ENCODE data around the gene CLASP1.
"Not testable (repeated sequence)": the region's sequence is repeated elsewhere in the genome, so short reads cannot be mapped to it uniquely, and the experiment has no call there.

CLASP1 gene

GRCh38 chr2:121663434-121663833 lies 14.2 kb upstream of the CLASP1 start:
- no peak overlapping the region for H3K4me3 ChIP-seq (ENCODE audit: low read depth, low read length)

GRCh38 chr2:121662656-121663055 lies 13.4 kb upstream of the CLASP1 start:
- H3K4me3 ChIP-seq (ENCODE audit: low read depth, low read length): no peak overlapping the region

- H3K4me3 ChIP-seq (ENCODE audit: low read depth, low read length): no peak overlapping the region
These were observed 10.7 kb upstream of the CLASP1 start for GRCh38 chr2:121659933-121660332.

- H3K4me3 ChIP-seq (ENCODE audit: low read depth, low read length): not testable (repeated sequence)
These were observed 9.1 kb upstream of the CLASP1 start for GRCh38 chr2:121658393-121658792.

- no peak overlapping the region for H3K4me3 ChIP-seq (ENCODE audit: low read depth, low read length)
These were observed 3.8 kb upstream of the CLASP1 start for GRCh38 chr2:121653035-121653434.

- H3K4me3 ChIP-seq (ENCODE audit: low read depth, low read length): peak overlapping the region; percentile 88
These were observed 1.2 kb upstream of the CLASP1 start for GRCh38 chr2:121650315-121650930.

GRCh38 chr2:121649596-121650314 lies 493 bp upstream of the CLASP1 start:
- peak overlapping the region; percentile 88 for H3K4me3 ChIP-seq (ENCODE audit: low read depth, low read length)

GRCh38 chr2:121648206-121649148 lies 785 bp downstream of the CLASP1 start:
- H3K4me3 ChIP-seq (ENCODE audit: low read depth, low read length): peak overlapping the region; percentile 88

- peak overlapping the region; percentile 88 for H3K4me3 ChIP-seq (ENCODE audit: low read depth, low read length)
These were observed 1.9 kb downstream of the CLASP1 start for GRCh38 chr2:121647396-121647795.

GRCh38 chr2:121644715-121645114 lies 4.5 kb downstream of the CLASP1 start:
- H3K4me3 ChIP-seq (ENCODE audit: low read depth, low read length): no peak overlapping the region

- no peak overlapping the region for H3K4me3 ChIP-seq (ENCODE audit: low read depth, low read length)
These were observed 5.4 kb downstream of the CLASP1 start for GRCh38 chr2:121643877-121644276.

GRCh38 chr2:121640380-121641316 lies 8.6 kb downstream of the CLASP1 start:
- no peak overlapping the region for H3K4me3 ChIP-seq (ENCODE audit: low read depth, low read length)

GRCh38 chr2:121639846-121640245 lies 9.4 kb downstream of the CLASP1 start:
- H3K4me3 ChIP-seq (ENCODE audit: low read depth, low read length): not testable (repeated sequence)

- H3K4me3 ChIP-seq (ENCODE audit: low read depth, low read length): no peak overlapping the region
These were observed 10.9 kb downstream of the CLASP1 start for GRCh38 chr2:121638333-121638732.

GRCh38 chr2:121635371-121635770 lies 13.9 kb downstream of the CLASP1 start:
- H3K4me3 ChIP-seq (ENCODE audit: low read depth, low read length): no peak overlapping the region

GRCh38 chr2:121634354-121635307 lies 14.6 kb downstream of the CLASP1 start:
- no peak overlapping the region for H3K4me3 ChIP-seq (ENCODE audit: low read depth, low read length)

- no peak overlapping the region for H3K4me3 ChIP-seq (ENCODE audit: low read depth, low read length)
These were observed 15.8 kb downstream of the CLASP1 start for GRCh38 chr2:121633463-121633862.

GRCh38 chr2:121627525-121628050 lies 21.7 kb downstream of the CLASP1 start:
- no peak overlapping the region for H3K4me3 ChIP-seq (ENCODE audit: low read depth, low read length)
